HL-60 (cell line): ENCODE measurements around the gene CCNK.

Experiments used
- DNase-seq, 2 experiments: peaks; one replicate each; pipeline ENCODE4 v3.0.0-alpha.2; 2010 to 2020; ENCODE audit warnings: low read depth in 1 of 2, low spot score in 1 of 2
- H3K27ac ChIP-seq: fragments of 250-450 bp; sonication (Bioruptor Pico); replicated peaks from 2 replicates; pipeline ENCODE4 v1.5.1; 2020; ENCODE audit warnings: mild to moderate bottlenecking, moderate library complexity
- H3K27me3 ChIP-seq: fragments of 250-450 bp; sonication (Bioruptor Pico); 2 replicates; pipeline ENCODE4 v1.5.1; 2021; ENCODE audit warnings: mild to moderate bottlenecking, moderate library complexity; ENCODE audit not compliant: insufficient read depth, poor library complexity, severe bottlenecking
- H3K4me3 ChIP-seq: replicated peaks from 2 replicates; pipeline ENCODE4 v1.5.1; 2011; ENCODE audit warnings: mild to moderate bottlenecking, control low read depth, low read length; ENCODE audit not compliant: insufficient read depth
- CTCF ChIP-seq: IDR thresholded peaks from one replicate; pipeline ENCODE4 v1.5.1; 2011; ENCODE audit warnings: low read length, control low read depth, inconsistent platforms; ENCODE audit not compliant: insufficient read depth
- GABPA ChIP-seq: IDR thresholded peaks from 2 replicates; pipeline ENCODE4 v1.6.1; 2012; ENCODE audit warnings: low read depth
- POLR2AphosphoS5 ChIP-seq: IDR thresholded peaks from 2 replicates; pipeline ENCODE4 v1.6.1; 2012; ENCODE audit warnings: low read depth
- REST ChIP-seq: IDR thresholded peaks from 2 replicates; pipeline ENCODE4 v1.6.1; 2012; ENCODE audit warnings: low read depth; ENCODE audit not compliant: insufficient replicate concordance
- SPI1 ChIP-seq: IDR thresholded peaks from 2 replicates; pipeline ENCODE4 v1.6.1; 2012; ENCODE audit warnings: low read depth, mild to moderate bottlenecking, borderline replicate concordance

The CCNK gene

GRCh38 chr14:99519347-99519881, 38.2 kb downstream of the CCNK start:
- H3K4me3 ChIP-seq, result no peak overlapping the region
- TF ChIP-seq CTCF (no peak), REST (no peak), POLR2AphosphoS5 (no peak), SPI1 (no peak), GABPA (no peak)
- DNase-seq, result no peak
- no peak overlapping the region for H3K27ac ChIP-seq
- H3K27me3 ChIP-seq, result no peaks in the 10 kb centered on the region

DNA sequence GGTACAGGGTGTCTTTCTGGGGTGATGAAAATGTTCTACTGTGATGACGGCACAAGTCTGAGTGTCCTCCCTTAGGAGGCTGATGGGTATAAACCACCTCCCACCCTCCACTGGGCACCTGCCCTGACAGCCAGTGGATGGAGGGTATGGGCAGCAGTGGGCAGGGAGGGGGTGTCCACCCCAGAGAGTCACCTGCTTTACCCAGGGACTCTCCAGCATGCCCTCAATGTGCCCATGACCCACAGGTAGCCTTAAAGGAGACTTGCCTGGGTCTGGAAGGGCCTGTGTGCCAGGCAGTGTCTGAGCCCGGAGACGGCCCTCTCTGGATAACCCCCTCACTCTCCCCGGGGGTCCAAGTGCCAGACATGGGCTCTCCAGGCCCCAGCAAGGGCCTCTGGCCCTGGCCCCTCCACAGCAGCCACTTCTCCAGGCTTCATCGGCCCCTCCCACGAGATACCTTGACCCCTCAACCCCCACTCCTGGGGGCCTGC, 38.8 kb downstream of the CCNK start:
- Histone ChIP-seq H3K27me3 (no peaks in the 10 kb centered on the region), H3K4me3 (no peak overlapping the region), H3K27ac (no peak overlapping the region)
- DNase-seq, result no peak
- TF ChIP-seq REST (no peak), GABPA (no peak), CTCF (no peak), POLR2AphosphoS5 (no peak), SPI1 (no peak)

- TF ChIP-seq SPI1, result no peak
- TF ChIP-seq REST, result no peak
- TF ChIP-seq CTCF, result no peak
- no peak for TF ChIP-seq POLR2AphosphoS5
- no peak for TF ChIP-seq GABPA
- no peak for DNase-seq
- H3K27me3 ChIP-seq, result no peaks in the 10 kb centered on the region
- no peak overlapping the region for H3K4me3 ChIP-seq
- H3K27ac ChIP-seq, result no peak overlapping the region
These were observed 39.4 kb downstream of the CCNK start for GRCh38 chr14:99520571-99521081.
